Activated T-helper 9 cell treated with anti-CD3 and anti-CD28 coated beads, Interleukin-2, amount 50 U/mL, for 16 hours (primary cell): ENCODE data around the gene C13orf46.

Experiments used
- DNase-seq: peaks from one replicate; pipeline ENCODE4 v3.0.0-alpha.2; 2020; ENCODE audit warnings: low read depth

The C13orf46 gene

DNA sequence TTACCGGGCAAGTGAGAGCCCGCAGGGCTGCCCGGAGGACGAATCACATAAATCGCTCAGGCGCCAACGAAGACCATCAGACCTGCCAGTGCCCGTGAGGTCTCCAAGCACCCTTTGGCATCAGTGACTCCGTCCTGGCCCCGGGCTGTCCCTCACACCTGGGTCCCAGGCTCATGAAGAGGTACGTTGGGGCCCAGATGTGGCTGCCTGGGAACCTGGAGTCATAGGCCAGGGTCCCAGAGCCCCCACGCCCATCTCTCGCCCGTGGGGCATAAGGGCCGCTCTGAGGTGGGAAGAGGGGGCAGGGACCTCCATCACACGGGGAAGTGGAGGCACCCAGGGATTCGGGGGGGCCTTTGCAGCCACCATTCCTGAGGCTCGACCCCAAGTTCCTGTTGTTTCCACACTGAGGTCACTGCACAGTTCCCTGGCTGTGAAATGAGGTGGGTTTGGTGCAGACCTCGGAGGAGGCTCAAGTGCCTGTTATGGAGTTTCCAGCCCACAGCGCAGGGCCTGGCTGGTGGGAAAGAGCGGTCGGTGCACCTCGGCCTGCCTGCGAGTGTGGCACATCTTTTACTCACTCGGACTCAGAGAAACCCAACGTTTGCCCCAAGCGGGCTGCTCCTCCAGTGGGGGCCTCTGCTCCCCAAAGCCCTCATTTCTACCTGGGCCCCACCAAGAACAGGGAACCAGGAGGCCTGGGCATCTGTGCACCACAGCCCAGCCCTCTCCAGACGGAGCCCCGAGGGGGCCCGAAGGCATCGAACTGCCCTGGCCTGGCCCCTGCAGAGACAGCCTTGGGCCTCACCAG lies 35.9 kb upstream of the C13orf46 start:
- no peak for DNase-seq

DNA sequence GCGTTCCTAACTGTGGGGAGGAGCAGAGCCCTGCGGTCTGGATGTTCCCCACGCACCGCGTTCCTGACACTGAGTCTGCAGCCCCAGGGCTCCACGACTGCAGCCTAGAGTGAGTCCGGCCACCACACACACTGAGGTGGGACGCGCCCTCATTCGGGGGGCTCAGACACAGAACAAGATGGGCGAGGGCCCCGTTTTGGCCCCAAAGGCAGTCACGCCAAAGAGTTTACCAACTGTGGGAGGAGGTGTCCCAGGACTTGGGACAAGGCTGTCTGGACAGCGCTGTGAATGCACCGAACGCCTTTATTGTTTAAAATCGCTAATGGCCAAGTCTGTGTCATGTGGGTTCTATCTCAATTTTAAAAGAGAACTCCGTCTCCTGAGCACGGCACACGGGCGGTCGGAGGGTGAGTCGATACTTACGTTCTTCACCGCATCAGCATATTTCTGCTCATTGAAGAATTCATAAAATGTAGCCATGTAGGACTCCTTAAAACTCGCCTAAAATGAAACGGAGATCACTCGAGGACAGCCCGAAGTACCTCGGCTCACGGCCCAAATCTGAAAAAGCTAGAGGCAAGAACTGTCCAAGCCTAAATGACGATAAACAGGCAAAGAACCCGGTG lies 35.2 kb upstream of the C13orf46 start:
- no peak for DNase-seq

DNA sequence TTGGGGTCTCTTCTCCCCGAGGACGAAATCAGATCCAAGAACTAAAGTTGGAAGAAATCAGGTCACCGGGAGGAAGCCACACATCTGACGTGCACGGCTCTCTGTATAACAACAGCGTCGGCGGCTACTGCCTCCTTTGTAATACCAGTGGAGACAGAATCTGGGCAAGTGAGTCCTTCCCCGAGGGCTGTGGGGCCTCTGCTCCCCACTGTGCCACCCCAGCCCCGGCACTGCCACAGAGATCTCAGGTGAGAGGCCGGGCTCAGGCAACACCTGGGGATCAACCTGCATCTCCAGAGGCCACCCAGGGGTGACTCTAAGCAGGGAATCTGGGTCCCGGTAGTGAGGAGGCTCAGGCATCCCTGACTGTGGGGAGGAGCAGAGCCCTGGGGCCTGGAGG lies 33.7 kb upstream of the C13orf46 start:
- DNase-seq = no peak

DNA sequence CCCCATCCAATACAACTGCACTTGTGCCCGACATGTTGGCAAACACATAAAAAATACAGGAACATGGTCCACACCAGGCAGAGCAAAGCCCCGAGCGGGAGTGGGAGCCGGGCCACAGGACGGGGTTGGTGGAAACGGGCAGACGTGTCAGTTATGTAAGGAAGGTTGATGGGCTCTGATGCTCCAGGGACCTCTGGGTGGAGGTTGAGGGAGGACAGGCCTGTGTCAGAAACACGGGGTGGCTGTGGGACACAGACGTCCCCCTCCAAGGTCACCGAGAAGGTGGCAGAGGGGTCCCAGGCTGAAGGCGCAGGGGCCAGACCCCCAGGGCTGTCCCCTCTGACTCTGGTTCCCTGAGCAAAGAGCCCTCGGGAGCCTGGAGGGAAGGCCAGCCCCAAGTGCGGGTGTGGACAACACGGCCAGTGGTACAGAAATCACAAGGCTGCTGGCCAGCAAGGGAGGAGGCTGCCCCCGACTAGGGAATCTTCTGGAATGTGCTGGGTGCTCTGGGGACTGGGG lies 31.4 kb upstream of the C13orf46 start:
- DNase-seq = no peak

DNA sequence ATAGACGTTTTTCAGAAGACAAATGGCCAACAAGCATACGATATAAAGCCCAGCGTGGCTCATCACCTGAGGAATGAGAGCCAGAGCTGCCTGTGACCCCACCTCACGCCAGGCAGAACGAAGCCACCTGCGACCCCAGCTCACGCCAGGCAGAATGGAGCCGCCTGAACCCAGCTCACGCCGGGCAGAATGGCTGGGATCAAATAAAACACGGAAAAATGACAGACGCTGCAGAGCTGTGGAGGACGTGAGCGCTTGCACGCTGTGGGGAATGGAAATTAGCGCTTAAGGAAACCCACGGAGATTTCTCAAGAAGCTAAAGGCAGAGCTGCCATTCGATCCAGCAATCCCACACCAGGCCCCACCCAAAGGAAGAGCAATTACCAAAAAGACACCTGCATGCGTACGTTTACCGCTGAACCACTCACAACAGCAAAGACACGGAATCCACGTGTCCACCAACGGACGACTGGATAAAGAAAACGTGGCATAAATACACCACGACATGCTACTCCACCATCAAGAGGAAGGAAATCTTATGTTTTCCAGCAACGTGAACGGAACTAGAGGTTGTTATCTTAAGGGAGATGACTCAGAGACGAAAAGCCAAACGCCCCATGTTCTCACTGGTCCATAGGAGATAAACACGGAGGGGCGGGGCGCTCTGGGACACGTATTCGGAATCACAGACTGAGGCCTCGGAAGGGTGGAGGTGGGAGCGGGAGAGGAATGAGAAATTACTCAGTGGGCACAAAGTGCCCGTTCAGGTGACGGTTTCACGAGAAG lies 30.7 kb upstream of the C13orf46 start:
- DNase-seq = no peak

DNA sequence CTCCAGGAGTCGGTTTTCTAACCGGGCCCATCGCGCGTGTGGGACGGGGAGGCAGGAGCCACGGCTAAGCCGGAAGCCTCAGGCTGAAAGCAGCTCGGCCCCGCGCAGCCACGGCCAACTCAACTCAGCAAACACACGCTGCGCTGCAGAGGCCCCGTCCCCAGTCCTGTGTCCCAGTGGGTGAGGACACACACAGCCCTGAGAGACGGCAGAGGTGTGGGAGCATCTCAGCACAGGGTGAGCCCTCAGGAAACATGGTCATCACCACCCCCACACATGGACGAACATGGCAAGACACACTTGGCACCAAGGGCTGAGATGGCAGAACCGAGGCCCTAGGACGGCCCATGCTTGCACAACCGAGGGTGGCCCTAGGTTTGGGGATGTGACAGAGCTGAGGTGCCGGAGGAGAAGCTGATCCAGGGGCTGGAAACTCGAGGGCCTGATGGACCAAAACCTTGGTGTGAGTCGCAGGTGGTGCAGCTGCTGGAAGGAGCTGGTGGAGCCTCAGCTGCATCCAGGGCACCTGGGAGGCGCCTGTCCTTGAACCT lies 29.0 kb upstream of the C13orf46 start:
- no peak for DNase-seq

DNA sequence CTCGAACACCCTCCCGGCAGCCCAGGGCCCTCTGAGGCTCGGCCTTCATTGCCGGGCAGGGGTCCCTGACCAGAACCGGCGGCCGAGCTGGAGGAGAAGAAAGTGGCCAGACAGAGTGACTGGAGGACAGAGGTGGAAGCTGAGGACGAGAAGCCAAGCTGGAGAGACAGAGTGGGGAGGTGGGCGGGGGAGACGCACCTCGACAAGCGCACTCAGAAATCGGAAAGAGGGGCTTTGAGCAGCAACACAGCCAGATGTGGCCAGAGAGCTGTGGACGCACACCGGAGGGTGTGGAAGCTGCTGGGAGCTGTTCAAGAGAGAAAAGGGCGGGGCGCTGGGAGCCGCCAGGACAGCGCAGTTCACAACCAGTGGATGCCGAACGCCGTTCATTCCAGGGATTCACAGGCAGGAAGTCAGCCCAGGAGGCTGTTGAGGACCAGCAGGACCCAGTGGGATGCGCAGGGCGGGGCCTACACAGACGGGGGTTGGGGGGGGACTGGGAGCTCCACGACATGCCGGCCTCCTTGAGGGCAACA lies 28.2 kb upstream of the C13orf46 start:
- no peak for DNase-seq

DNA sequence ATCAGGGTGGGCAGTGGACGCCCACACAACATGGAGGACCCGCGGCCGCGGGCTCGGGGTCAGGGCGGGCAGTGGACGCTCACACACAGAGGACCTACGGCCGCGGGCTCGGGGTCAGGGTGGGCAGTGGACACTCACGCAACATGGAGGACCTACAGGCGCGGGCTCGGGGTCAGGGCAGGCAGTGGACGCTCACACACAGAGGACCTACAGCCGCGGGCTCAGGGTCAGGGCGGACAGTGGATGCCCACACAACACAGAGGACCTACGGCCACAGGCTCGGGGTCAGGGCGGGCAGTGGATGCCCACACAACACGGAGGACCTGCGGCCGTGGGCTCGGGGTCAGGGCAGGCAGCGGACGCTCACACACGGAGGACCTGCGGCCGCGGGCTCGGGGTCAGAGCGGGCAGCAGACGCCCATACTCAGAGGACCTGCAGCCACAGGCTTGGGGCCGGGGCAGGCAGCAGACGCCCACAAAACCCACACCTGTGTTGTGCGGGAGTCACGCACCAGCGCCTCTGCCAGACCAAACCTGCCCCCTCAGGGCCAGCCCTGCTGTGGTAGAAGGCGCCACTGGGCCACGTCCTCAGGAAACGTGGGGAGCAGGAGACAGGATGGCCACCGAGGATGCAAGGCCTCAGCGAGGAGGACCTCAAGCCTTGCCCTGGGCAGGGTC lies 27.6 kb upstream of the C13orf46 start:
- no peak for DNase-seq

DNA sequence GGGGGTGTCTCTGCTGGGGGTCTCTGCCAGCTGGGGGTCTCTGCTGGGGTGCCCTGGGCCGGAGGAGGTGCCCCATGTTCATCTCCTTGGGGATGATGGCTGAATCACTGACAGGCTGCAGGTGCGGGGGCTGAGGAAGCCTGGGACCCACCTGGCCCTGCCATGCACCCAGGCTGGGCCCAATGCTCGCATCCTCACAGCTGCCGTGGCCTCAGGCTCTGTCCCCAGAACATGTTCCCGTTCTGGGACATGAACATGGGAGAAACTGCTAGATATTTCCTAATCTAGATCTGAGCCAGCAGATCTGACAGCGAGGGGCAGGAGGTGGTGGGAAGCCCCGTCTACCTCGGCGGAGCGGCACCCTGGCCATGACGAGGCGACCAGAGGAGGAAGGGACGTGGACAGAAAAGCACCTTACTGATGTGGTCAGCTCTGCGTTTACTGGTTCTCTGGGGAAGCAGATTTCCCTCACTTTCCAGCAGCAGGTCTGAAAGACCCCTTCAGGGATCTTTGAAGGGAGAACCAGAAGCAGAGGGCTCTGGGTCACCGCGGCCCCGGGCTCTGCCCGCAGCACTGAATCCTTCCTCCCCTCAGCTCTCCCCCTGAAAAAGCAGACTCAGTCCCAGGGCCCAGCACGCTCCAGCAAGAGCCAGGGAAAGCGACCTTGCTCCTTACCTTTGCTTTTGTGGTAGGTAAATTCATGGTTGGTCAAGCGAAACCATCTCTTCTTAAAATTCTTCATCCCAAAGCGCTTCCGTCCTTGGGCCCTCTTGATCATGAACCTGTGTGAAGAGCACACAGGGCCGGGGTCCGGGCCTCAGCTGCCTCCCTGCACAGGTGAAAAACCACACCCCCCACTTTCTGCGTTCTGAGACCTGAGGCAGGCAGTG lies 26.5 kb upstream of the C13orf46 start:
- no peak for DNase-seq

DNA sequence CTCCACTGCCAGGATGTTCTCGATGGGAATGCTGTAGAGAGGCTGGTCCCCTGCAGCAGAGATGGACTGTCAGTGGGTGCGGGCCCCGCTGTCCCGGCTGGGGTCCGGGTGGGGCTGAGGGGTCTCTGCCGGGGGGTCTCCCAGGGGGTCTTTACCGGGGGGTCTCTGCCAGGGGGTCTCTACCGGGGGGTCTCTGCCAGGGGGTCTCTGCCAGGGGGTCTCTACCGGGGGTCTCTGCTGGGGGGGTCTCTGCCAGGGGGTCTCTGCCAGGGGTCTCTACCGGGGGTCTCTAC lies 25.7 kb upstream of the C13orf46 start:
- no peak for DNase-seq

DNA sequence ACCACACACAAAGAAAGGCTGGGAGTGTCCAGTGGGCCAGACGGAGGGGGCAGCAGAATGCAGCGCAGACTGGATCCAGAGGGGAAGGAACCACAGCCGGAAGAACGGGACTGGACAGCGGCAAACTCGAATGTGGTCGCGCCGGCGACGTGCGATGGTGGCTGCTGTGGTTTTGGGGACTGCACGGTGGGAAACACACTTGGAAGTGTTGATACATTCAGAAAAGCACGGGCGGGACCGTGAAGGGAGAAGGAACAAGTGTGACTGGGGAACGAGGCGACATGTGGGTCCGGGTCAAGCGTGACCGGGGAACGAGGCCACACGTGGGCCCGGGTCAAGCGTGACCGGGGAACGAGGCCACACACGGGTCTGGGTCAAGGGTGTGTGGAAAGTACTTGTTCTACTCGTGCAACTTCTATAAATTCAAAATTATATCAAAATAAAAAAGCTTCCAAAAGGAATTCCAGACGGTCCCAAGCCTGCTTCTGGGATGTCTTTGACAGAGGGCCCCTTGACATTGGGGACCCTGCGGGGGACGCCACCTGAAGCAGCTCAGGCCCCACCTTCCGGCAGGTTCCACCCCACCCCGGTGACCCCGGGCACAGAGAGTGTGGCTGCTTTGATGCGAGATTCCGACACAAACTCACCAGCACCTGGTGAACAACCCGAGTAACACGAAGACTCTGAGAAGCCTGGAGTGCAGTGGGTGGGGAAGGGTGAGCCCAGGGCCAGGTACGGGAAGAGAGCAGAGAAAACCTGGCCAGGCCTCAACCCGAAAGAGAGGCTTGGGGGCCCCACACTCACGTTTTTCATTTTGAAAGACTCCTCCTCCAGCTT lies 25.1 kb upstream of the C13orf46 start:
- no peak for DNase-seq

DNA sequence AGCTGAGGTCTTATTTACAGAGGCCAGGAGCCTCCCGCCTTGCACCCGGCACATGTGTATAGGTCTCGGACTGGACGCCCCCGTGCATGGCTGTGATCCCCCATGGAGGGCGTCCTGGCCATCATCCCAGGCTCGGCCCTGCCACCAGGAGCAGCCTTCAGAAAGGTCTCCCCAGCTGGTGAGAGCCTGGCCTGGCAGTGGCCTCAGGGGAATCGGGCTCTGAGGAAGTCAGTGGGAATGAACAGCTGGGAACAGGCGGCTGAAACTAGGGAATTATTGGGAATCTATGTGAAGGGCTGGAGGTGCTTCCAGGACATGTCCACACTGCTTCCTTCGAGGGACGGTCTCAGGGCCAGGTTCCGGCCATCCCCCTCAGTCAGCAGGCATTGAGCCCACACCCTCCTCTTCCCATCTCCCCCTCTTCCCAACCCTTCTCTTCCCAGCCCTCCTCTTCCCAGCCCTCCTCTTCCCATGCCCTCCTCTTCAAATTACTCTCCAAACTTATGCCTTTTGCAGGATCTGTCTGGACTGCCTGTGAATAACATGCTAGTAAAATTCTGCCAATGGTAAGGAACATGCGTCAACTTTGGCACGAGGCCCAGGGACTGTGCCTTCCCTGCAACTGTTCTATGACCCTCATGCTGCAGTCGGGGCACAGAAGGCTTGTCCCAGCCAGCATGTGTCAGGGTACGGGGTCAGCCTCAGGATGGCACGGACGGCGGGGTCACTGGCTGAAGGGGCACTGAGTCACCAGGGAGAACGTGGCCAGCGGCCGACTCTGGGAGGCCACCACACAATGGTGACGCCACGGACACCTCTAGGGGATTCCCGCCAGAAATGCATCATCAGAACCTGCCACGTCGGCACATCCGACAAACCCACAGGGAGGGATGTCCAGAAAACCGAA lies 24.2 kb upstream of the C13orf46 start:
- no peak for DNase-seq

DNA sequence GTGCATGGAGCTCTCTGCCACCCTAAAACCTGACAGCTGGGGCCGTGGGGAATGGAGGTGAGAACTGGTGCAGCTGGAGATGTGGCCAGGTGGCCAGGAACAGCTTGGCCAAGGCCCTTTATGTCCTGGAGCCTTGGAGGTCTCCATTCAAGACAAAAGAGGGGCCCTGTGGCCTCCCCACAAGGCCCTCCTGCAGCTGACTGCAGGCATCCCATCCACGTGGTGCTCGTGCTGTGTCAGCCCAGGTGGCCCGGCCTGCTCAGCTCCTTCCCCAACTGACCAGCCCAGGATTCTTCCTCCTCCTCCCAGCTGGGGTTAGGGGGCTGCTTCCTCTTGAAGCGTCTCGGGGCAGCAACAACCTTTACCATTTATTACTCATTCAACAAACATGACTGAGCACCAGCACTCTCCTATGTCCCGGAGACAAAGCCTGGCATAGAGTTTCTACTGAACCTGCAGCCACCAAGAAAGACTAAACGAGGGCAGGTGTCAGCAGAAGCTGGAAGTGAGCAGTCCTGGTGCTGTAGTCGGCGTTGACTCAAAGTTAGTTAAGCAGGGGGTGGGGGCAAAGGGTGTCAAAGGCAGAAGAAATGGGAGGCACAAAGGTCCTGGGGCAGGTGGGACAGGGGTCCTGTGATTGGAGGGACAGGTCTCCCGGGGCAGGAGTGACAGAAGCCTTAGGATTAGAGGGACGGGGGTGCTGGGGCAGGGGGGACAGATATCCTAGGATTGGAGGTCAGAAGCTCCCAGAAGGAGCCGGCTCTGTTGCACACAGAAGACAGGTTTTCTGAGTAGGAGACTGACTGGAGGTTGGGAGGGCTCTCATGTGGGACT lies 23.3 kb upstream of the C13orf46 start:
- DNase-seq = no peak

DNA sequence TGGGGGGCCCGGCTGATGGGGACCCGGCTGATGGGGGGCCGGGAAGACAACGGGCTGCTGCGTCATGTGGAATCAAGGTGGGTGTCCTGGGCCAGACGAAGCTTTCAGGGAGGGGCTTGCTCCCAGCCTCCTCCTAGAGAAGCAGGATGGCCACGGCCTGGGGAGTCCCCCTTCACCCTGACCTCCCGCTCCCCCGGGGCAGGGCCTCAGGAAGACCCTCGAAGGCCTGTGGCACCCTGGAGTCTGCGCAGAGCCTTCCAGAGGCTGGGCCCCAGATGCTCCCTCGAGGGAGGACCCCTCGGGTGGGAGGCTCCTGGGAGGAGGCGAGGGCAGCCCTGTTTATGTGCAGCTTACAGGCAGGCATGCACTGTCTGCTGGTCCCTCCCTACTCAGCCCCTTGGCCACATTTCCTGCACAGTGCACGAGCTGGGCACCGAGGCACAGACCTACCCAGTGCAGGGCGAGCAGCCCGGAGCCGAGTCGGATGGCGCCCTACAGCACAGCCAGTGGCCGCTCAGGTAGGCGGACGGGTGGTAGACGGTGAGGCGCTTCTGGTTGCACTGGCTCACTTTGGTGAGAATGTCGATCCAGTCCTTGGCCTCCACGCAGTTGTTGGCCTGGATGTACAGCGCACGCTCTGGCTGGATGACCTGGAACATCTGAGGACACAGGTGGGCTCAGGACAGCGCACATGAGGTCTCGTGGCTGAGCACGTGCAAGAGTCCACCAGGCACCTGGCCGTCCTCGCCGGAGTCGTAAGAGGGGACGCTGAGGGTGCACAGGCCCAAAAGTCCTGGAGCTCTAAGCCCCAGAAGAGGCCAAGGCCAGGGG lies 22.4 kb upstream of the C13orf46 start:
- no peak for DNase-seq

DNA sequence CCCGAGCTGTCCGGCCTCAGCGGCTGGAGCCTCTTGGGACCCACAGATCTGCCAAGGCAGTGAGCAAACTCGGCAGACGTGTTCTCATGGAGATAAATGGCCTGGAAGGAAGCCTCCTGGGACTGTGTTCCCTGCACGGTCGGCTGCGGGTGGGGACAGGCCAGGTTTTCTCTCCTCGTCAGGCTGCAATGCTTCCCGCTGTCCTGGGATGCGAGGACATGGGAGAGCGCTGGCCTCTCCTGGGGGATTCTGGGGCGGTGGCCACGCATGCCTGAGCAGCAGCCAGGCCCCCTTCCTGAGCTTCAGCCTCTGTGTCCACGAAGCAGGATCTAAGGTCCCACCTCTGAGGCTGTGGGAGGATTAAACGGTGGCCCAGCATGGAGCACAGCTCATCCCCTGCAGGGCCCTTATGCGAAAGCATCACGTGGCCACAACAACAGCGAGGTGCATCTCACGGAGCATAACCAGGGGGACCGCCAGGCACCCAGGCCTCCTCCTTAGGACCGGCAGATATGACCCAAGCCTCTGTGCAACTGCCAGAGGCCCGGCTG lies 21.2 kb upstream of the C13orf46 start:
- no peak for DNase-seq

DNA sequence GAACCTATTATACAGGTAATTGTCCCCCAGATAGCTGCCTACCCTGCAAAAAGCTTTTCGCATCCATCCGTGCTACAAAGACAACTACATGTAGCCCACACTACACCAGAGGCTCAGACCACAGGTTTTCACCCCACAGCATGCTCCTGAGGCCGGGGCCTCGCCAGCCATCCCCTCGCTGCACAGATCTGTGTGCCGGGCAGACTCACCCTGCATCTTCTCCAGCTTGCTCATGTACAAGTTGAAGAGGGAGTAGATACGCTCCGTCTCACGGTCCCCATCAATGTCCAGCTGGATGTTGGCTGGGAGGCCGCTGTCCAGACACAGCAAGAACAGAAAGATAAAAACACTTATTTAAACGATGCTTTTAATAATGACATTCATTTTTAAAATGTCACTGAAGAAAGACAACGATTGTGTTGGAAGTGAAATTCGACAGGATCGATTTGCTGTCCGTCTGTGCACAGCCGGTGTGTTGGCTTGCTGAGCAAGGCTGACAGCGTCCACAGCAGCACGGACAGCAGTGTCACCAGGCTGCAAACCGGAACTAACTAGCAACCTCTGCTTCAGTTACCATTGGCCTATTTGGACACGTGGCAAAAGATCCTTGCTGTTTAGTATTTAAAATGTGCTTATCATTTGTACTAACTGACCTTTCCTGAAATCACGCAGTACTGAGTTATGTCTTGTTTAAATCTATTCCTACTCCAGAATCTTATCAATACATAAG lies 18.6 kb upstream of the C13orf46 start:
- DNase-seq = no peak
